AG09309 (cell line): ENCODE results near the gene SNAPIN.
"Not testable (repeated sequence)": the region's sequence is repeated elsewhere in the genome, so short reads cannot be mapped to it uniquely, and the experiment has no call there.

ENCODE experiments used
- DNase-seq: peaks from one replicate; pipeline ENCODE4 v3.0.0-alpha.2; 2010; ENCODE audit warnings: low read depth
- H3K4me3 ChIP-seq: 2 replicates; pipeline ENCODE4 v1.5.1; 2011; ENCODE audit warnings: mild to moderate bottlenecking, low read depth, low read length, moderate library complexity; ENCODE audit not compliant: control insufficient read depth
- TF ChIP-seq, protein P1 (sequence below): IDR thresholded peaks from 2 replicates; pipeline ENCODE4 v1.5.1; 2011; ENCODE audit warnings: mild to moderate bottlenecking, low read depth, low read length, inconsistent platforms; ENCODE audit not compliant: insufficient read depth, control insufficient read depth; ENCODE audit errors: missing control alignments

SNAPIN gene

DNA sequence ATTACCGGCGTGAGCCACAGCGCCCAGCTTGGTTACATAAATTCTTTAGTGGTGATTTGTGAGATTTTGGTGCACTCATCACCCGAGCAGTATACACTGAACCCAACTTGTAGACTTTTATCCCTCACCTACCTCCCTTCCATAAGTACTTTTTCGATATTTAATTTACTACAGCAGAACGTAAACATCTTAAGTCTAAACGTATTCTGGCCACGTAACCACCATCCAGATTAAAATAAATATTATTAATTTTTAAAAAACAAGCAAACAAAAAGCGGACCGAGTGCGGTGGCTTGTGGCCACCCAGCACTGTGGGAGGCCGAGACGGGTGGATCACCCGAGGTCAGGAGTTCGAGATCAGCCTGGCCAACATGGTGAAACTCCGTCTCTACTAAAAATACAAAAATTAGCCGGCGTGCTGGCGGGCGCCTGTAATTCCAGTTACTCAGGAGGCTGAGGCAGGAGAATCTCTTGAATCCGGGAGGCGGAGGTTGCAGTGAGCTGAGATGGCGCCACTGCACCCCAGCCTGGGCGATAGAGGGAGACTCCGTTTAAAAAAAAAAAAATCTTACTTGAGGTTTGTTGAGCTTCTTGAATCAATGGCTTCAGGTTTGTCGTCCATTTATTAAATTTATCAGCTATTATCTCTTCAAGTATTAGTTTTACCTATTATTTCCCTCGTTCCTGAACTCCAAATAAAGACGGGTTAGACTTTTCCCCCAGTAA, 13.3 kb downstream of the SNAPIN start:
- TF ChIP-seq, protein P1, sequence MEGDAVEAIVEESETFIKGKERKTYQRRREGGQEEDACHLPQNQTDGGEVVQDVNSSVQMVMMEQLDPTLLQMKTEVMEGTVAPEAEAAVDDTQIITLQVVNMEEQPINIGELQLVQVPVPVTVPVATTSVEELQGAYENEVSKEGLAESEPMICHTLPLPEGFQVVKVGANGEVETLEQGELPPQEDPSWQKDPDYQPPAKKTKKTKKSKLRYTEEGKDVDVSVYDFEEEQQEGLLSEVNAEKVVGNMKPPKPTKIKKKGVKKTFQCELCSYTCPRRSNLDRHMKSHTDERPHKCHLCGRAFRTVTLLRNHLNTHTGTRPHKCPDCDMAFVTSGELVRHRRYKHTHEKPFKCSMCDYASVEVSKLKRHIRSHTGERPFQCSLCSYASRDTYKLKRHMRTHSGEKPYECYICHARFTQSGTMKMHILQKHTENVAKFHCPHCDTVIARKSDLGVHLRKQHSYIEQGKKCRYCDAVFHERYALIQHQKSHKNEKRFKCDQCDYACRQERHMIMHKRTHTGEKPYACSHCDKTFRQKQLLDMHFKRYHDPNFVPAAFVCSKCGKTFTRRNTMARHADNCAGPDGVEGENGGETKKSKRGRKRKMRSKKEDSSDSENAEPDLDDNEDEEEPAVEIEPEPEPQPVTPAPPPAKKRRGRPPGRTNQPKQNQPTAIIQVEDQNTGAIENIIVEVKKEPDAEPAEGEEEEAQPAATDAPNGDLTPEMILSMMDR: peak; percentile 2
- H3K4me3 ChIP-seq: peak overlapping the region; percentile 39
- DNase-seq: not testable (repeated sequence)

DNA sequence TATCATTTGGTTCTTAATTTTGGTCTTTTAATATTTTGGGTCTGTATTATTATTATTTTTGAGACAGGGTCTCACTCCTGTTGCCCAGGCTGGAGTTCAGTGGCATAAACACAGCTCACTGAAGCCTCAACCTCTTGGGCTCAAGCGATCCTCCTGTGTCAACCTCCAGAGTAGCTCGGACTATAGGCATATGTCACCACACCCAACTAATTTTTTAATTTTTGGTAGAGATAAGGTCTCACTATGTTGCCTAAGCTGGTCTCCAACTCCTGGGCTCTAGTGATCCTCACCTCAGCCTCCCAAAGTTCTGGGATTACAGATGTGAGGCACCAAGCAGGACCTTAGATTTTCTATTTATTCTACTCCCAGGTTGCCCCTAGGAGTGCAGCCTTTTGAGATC, 15.0 kb downstream of the SNAPIN start:
- no peak overlapping the region for H3K4me3 ChIP-seq
- TF ChIP-seq, protein P1: no peak
- no peak for DNase-seq

DNA sequence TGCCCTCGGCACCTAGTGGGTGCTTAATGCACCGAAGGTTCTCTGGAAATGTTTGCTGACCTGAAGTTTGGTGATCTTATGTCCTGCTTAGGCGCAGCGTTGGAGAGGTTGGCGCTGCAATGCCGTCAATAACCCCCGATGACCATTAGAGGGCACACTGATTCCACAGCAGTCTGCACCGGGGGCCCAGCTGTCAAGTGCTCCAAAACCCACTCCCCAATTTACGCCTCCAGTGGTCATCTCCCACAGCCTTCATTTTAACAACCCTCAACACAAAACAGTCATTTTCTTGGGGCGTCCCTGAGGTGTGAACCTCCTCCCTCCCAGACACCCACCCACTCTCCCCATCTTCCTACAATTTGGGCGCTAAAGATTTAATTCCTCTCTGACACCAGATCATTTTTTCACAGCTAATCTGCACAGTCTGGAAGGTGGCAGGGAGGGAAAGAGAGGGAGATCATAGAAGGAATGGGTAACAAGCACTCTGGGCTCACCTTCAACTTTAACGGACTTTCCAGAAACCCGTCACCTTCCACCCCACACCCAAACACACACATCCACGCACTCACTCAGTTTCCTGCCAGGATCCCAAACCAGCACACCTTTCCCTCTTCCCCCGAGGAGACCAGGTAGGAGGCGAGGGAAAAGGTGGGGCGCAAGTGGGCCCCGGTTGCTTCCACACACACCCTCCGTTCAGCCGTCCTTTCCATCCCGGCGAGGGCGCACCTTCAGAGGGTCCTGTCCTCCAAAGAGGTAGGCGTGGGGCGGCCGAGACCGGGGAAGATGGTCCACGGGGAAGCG, 19.4 kb downstream of the SNAPIN start:
- no peak for DNase-seq
- TF ChIP-seq, protein P1: peak; percentile 94
- H3K4me3 ChIP-seq: peak overlapping the region; percentile 45

DNA sequence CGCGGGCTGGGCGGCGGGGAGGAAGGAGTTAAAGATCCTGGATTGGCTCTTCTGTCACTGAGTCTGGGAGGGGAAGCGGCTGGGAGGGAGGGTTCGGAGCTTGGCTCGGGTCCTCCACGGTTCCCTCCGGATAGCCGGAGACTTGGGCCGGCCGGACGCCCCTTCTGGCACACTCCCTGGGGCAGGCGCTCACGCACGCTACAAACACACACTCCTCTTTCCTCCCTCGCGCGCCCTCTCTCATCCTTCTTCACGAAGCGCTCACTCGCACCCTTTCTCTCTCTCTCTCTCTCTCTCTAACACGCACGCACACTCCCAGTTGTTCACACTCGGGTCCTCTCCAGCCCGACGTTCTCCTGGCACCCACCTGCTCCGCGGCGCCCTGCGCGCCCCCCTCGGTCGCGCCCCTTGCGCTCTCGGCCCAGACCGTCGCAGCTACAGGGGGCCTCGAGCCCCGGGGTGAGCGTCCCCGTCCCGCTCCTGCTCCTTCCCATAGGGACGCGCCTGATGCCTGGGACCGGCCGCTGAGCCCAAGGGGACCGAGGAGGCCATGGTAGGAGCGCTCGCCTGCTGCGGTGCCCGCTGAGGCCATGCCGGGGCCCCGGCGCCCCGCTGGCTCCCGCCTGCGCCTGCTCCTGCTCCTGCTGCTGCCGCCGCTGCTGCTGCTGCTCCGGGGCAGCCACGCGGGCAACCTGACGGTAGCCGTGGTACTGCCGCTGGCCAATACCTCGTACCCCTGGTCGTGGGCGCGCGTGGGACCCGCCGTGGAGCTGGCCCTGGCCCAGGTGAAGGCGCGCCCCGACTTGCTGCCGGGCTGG, 20.2 kb downstream of the SNAPIN start, which contains the start of gene NPR1:
TSS of gene NPR1 (plus strand) at position 170 of the 818 bp plus-strand sequence. CDS start at position 591, 421 bp downstream.
- peak within 1 kb of the TSS; percentile 45 for H3K4me3 ChIP-seq
- TF ChIP-seq, protein P1: no peak
- no peak for DNase-seq

DNA sequence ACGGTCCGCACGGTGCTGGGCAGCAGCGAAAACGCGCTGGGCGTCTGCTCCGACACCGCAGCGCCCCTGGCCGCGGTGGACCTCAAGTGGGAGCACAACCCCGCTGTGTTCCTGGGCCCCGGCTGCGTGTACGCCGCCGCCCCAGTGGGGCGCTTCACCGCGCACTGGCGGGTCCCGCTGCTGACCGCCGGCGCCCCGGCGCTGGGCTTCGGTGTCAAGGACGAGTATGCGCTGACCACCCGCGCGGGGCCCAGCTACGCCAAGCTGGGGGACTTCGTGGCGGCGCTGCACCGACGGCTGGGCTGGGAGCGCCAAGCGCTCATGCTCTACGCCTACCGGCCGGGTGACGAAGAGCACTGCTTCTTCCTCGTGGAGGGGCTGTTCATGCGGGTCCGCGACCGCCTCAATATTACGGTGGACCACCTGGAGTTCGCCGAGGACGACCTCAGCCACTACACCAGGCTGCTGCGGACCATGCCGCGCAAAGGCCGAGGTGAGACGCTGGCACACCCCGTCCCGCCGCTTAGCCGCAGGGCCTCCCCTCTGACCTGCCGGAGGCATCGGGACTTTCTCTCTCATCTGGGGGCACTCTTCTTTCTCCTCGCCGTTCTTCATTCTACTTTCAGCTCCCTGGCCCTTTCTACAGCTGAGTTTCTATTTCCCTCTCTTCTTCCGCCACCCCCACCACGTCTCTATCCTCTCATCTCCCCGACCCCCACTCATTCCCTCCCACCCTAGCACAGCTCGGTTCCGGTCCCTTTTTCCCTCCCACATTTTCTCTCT, 21.0 kb downstream of the SNAPIN start:
- H3K4me3 ChIP-seq: no peak overlapping the region
- TF ChIP-seq, protein P1: no peak
- no peak for DNase-seq

DNA sequence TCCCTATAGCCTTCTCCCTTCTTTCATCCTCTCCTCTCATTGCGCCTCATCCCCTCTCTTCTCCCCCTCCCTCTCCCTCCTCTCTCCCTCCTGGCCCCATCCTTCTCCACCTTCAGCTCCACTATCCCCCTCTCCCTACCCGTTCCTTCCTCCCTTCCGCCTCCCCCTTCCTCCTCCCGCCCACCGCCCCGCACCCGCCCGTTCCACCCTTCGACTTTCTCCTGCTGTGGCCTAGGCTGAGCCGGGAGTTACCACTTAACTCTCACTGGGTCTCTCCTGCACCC, 21.6 kb downstream of the SNAPIN start:
- TF ChIP-seq, protein P1: no peak
- no peak overlapping the region for H3K4me3 ChIP-seq
- DNase-seq: no peak
